GM19351 (cell line): Measurements from ENCODE around the gene ZNF683.
A peak's percentile ranks its signal among the peaks of the same experiment; 100 is the strongest.
"Not testable (repeated sequence)": the region's sequence is repeated elsewhere in the genome, so short reads cannot be mapped to it uniquely, and the experiment has no call there.

Source experiments
- ATAC-seq: cut with Tn5 transposase; IDR thresholded peaks from one replicate; pipeline ENCODE4 v1.9.1; 2021; ENCODE audit warnings: mild to moderate bottlenecking, moderate library complexity; ENCODE audit not compliant: unreplicated experiment

The ZNF683 gene

GRCh38 chr1:26338670-26339069 lies 33.9 kb downstream of the ZNF683 start:
- no peak for ATAC-seq

- ATAC-seq = no peak
Observed at GRCh38 chr1:26337625-26338024, 34.9 kb downstream of the ZNF683 start.

GRCh38 chr1:26337206-26337535 lies 35.4 kb downstream of the ZNF683 start:
- no peak for ATAC-seq

GRCh38 chr1:26336477-26337205 lies 35.9 kb downstream of the ZNF683 start:
- peak; percentile 66 for ATAC-seq

- peak; percentile 7 for ATAC-seq
Observed at GRCh38 chr1:26335774-26336476, 36.6 kb downstream of the ZNF683 start.

- not testable (repeated sequence) for ATAC-seq
Observed at GRCh38 chr1:26333312-26333711, 39.2 kb downstream of the ZNF683 start.

GRCh38 chr1:26330276-26330675 lies 42.3 kb downstream of the ZNF683 start:
- no peak for ATAC-seq

- not testable (repeated sequence) for ATAC-seq
Observed at GRCh38 chr1:26329380-26329779, 43.2 kb downstream of the ZNF683 start.

- ATAC-seq = no peak
Observed at GRCh38 chr1:26328597-26328996, 44.0 kb downstream of the ZNF683 start.

GRCh38 chr1:26327956-26328362 lies 44.6 kb downstream of the ZNF683 start:
- ATAC-seq = no peak

- ATAC-seq = no peak
Observed at GRCh38 chr1:26324550-26324949, 48.0 kb downstream of the ZNF683 start.

- ATAC-seq = no peak
Observed at GRCh38 chr1:26323382-26323781, 49.2 kb downstream of the ZNF683 start.

- no peak for ATAC-seq
Observed at GRCh38 chr1:26322042-26322331, 50.6 kb downstream of the ZNF683 start.

GRCh38 chr1:26321315-26322041 lies 51.1 kb downstream of the ZNF683 start:
- ATAC-seq = peak; percentile 46

GRCh38 chr1:26320896-26321295 lies 51.7 kb downstream of the ZNF683 start:
- ATAC-seq = no peak

GRCh38 chr1:26318338-26319064 lies 54.0 kb downstream of the ZNF683 start:
- no peak for ATAC-seq

- peak; percentile 47 for ATAC-seq
Observed at GRCh38 chr1:26317612-26318337, 54.8 kb downstream of the ZNF683 start, which contains the start of gene CD52. Gene CD52, plus strand, starts transcription at chr1:26317958. Its CDS starts 60 bp downstream, at chr1:26318018.

GRCh38 chr1:26317146-26317545 lies 55.4 kb downstream of the ZNF683 start:
- ATAC-seq = no peak

GRCh38 chr1:26315874-26316850 lies 56.4 kb downstream of the ZNF683 start:
- no peak for ATAC-seq
